Aorta (tissue), 5 donors: Measurements from ENCODE around the gene SIL1. TPM values are rescaled to one million over a fixed set of nuclear protein-coding genes. Genes with fewer than 3 reads are reported as not detected.
"Not testable (repeated sequence)": the region's sequence is repeated elsewhere in the genome, so short reads cannot be mapped to it uniquely, and the experiment has no call there.

Source experiments
- ATAC-seq: fragments of 200-7000 bp; cut with Tn5 transposase; one replicate; pipeline ENCODE4 v1.9.1; 2022; ENCODE audit warnings: moderate library complexity; ENCODE audit not compliant: low FRiP score
- DNase-seq, 2 donors: peaks; one replicate each; pipeline ENCODE4 v3.0.0-alpha.2; 2020
- H3K27ac ChIP-seq, 2 donors: one replicate each; pipeline ENCODE4 v1.5.1; 2013; ENCODE audit warnings: low read length in 2 of 2, mild to moderate bottlenecking in 2 of 2, moderate library complexity in 2 of 2, control low read depth in 1 of 2, inconsistent platforms in 1 of 2, low read depth in 1 of 2
- H3K27me3 ChIP-seq, 2 donors: one replicate each; pipeline ENCODE4 v1.6.1; 2013; ENCODE audit warnings: control low read depth in 1 of 2, low read length in 1 of 2, mild to moderate bottlenecking in 1 of 2, moderate library complexity in 1 of 2; ENCODE audit not compliant: insufficient read depth in 2 of 2, control insufficient read depth in 1 of 2
- H3K36me3 ChIP-seq, 2 donors: one replicate each; pipeline ENCODE4 v1.6.1; 2013; ENCODE audit warnings: control low read depth in 1 of 2, low read length in 1 of 2, mild to moderate bottlenecking in 1 of 2; ENCODE audit not compliant: insufficient read depth in 2 of 2, control insufficient read depth in 1 of 2
- H3K4me1 ChIP-seq, 2 donors: one replicate each; pipeline ENCODE4 v1.6.1; 2013; ENCODE audit warnings: low read length in 2 of 2, control low read depth in 1 of 2, mild to moderate bottlenecking in 1 of 2, moderate library complexity in 1 of 2; ENCODE audit not compliant: insufficient read depth in 2 of 2, control insufficient read depth in 1 of 2
- H3K4me3 ChIP-seq, 2 donors: one replicate each; pipeline ENCODE4 v1.5.1; 2013; ENCODE audit warnings: low read length in 2 of 2, control low read depth in 1 of 2, mild to moderate bottlenecking in 1 of 2
- H3K9me3 ChIP-seq: one replicate; pipeline ENCODE4 v1.6.1; 2013; ENCODE audit warnings: mild to moderate bottlenecking, low read length; ENCODE audit not compliant: control insufficient read depth
- WGBS, 2 donors: extraction: QIAGEN DNeasy Blood & Tissue Kit; methylation state at CpG; one replicate each; pipeline ENCODE4 v1.1.7; 2013; 5-methylcytosine and 5-hydroxymethylcytosine counted together
- intact Hi-C, 2 donors: fragments of 100-400 bp; cut with DNase I; formaldehyde crosslinking; loops; one replicate each; pipeline versions ENCODE4 v1.14.2 to v1.15.0; 2022
- polyA plus RNA-seq, 2 donors: library from polyadenylated mRNA; stranded (reverse); fragments of 200-250 nt; gene quantifications; one replicate each; pipeline ENCODE4 v1.2.3, GENCODE V29; 2013
- total RNA-seq, 2 donors: library from RNA; stranded (reverse); fragmentation: NEBNext Ultra II Directional; extraction: Animal tissue kit (Norgen Biotek cat#: 25700); gene quantifications; one replicate each; pipeline ENCODE4 v1.2.1, GENCODE V29; 2021
- donor health status: healthy with polysubstance abuse.
- donor health status: Bipolar disorder and iron deficiency.
- donor health status: DM: no; HTN: no; CAD: no.
- donor health status: DM: no; HTN: no; CAD: no.
- donor health status: DM: yes; HTN: yes; CAD: no.

The SIL1 gene
- total and polyA plus RNA-seq, 4 donors, result 19.4 to 58.9 (median 49.2) TPM

- WGBS, 2 donors, result 92 to 93% methylated on average over 2 of the region's 2 CpGs
- ATAC-seq, result no peak
- no peak for DNase-seq
- no peaks in the 10 kb centered on the region for H3K36me3 ChIP-seq
- intact Hi-C loops, result no loop called here
- no peak overlapping the region for H3K4me3 ChIP-seq
- H3K4me1 ChIP-seq, result no peaks in the 10 kb centered on the region
- H3K9me3 ChIP-seq, result no peaks in the 10 kb centered on the region
- H3K27me3 ChIP-seq, result no peaks in the 10 kb centered on the region
- no peak overlapping the region for H3K27ac ChIP-seq
Observed at GRCh38 chr5:139226131-139226530, 28.0 kb upstream of the SIL1 start.

GRCh38 chr5:139223481-139223880 lies 25.3 kb upstream of the SIL1 start:
- H3K4me3 ChIP-seq, result no peak overlapping the region
- WGBS, 2 donors, result 81 to 89% methylated on average over 3 of the region's 3 CpGs
- no peaks in the 10 kb centered on the region for H3K27me3 ChIP-seq
- no peak for DNase-seq
- H3K4me1 ChIP-seq, result no peaks in the 10 kb centered on the region
- no peaks in the 10 kb centered on the region for H3K36me3 ChIP-seq
- H3K9me3 ChIP-seq, result no peaks in the 10 kb centered on the region
- intact Hi-C loops, result no loop called here
- ATAC-seq, result no peak
- no peak overlapping the region for H3K27ac ChIP-seq

GRCh38 chr5:139222346-139222745 lies 24.2 kb upstream of the SIL1 start:
- ATAC-seq (no peak), DNase-seq (no peak)
- 73 to 74% methylated on average over 3 of the region's 3 CpGs for WGBS, 2 donors
- no peaks in the 10 kb centered on the region for H3K4me1 ChIP-seq
- no peaks in the 10 kb centered on the region for H3K9me3 ChIP-seq
- no peaks in the 10 kb centered on the region for H3K27me3 ChIP-seq
- no peaks in the 10 kb centered on the region for H3K36me3 ChIP-seq
- H3K27ac ChIP-seq, result no peak overlapping the region
- intact Hi-C loops, result no loop called here
- H3K4me3 ChIP-seq, result no peak overlapping the region

GRCh38 chr5:139218038-139218437 lies 19.9 kb upstream of the SIL1 start:
- ATAC-seq, H3K27me3 ChIP-seq, intact Hi-C loops, H3K36me3 ChIP-seq, H3K9me3 ChIP-seq, H3K4me1 ChIP-seq, H3K27ac ChIP-seq, DNase-seq, H3K4me3 ChIP-seq: not testable (repeated sequence)
- WGBS, 2 donors, result 88 to 98% methylated on average over 7 of the region's 7 CpGs

- Histone ChIP-seq H3K36me3 (no peaks in the 10 kb centered on the region), H3K27ac (no peak overlapping the region), H3K4me1 (no peaks in the 10 kb centered on the region), H3K27me3 (no peaks in the 10 kb centered on the region), H3K4me3 (no peak overlapping the region), H3K9me3 (no peaks in the 10 kb centered on the region)
- intact Hi-C loops, result no loop called here
- WGBS, 2 donors, result 40 to 42% methylated on average over 15 of the region's 15 CpGs
- ATAC-seq (no peak), DNase-seq (no peak)
Observed at GRCh38 chr5:139215107-139215975, 17.2 kb upstream of the SIL1 start.

GRCh38 chr5:139214646-139215045 lies 16.5 kb upstream of the SIL1 start:
- DNase-seq (no peak), ATAC-seq (no peak)
- WGBS, 2 donors, result 87 to 93% methylated on average over 2 of the region's 2 CpGs
- Histone ChIP-seq H3K27ac (no peak overlapping the region), H3K36me3 (no peaks in the 10 kb centered on the region), H3K4me3 (no peak overlapping the region), H3K27me3 (no peaks in the 10 kb centered on the region), H3K9me3 (no peaks in the 10 kb centered on the region), H3K4me1 (no peaks in the 10 kb centered on the region)
- intact Hi-C loops, result no loop called here

GRCh38 chr5:139212906-139213305 lies 14.7 kb upstream of the SIL1 start:
- WGBS, 2 donors, result 91 to 92% methylated on average over 2 of the region's 2 CpGs
- Histone ChIP-seq H3K4me1 (no peaks in the 10 kb centered on the region), H3K27me3 (no peaks in the 10 kb centered on the region), H3K36me3 (no peaks in the 10 kb centered on the region), H3K9me3 (no peaks in the 10 kb centered on the region), H3K27ac (no peak overlapping the region), H3K4me3 (no peak overlapping the region)
- intact Hi-C loops, result no loop called here
- no peak for ATAC-seq
- no peak for DNase-seq

- Histone ChIP-seq H3K27me3 (no peaks in the 10 kb centered on the region), H3K4me3 (no peak overlapping the region), H3K36me3 (no peaks in the 10 kb centered on the region), H3K4me1 (no peaks in the 10 kb centered on the region), H3K9me3 (no peaks in the 10 kb centered on the region), H3K27ac (no peak overlapping the region)
- WGBS, 2 donors, result 61 to 66% methylated on average over 3 of the region's 3 CpGs
- DNase-seq (no peak), ATAC-seq (no peak)
- intact Hi-C loops, result no loop called here
Observed at GRCh38 chr5:139212486-139212885, 14.3 kb upstream of the SIL1 start.

- ATAC-seq (no peak), DNase-seq (no peak)
- 85 to 86% methylated on average over 4 of the region's 4 CpGs for WGBS, 2 donors
- no peaks in the 10 kb centered on the region for H3K4me1 ChIP-seq
- intact Hi-C loops, result no loop called here
- H3K36me3 ChIP-seq, result no peaks in the 10 kb centered on the region
- no peak overlapping the region for H3K4me3 ChIP-seq
- H3K27ac ChIP-seq, result no peak overlapping the region
- no peaks in the 10 kb centered on the region for H3K27me3 ChIP-seq
- no peaks in the 10 kb centered on the region for H3K9me3 ChIP-seq
Observed at GRCh38 chr5:139210585-139210984, 12.4 kb upstream of the SIL1 start.
